Central memory CD4-positive, alpha-beta T cell (primary cell): Measurements from ENCODE around the gene ARHGAP15.

ENCODE experiments used
- DNase-seq: peaks from one replicate; pipeline ENCODE4 v3.0.0; 2022

ARHGAP15 gene

GRCh38 chr2:143668234-143668633, 539.0 kb downstream of the ARHGAP15 start:
- no peak for DNase-seq

GRCh38 chr2:143674051-143674450, 544.8 kb downstream of the ARHGAP15 start:
- DNase-seq, result no peak

DNA sequence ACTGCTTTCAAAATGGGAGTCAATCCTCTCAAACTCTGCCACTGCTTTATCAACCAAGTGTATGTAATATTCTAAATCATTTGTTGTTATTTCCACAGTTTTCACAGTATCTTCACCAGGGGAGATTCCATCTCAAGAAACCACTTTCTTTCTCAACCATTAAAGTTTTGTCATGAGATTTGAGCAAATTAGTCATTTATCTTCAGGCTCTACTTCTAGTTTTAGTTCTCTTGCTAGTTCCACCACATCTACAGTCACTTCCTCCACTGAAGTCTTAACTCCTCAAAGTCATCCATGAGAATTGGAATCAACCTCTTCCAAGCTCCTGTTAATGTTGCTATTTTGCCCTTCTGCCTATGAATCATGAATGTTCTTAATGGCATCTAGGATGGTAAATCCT, 545.8 kb downstream of the ARHGAP15 start:
- no peak for DNase-seq

DNA sequence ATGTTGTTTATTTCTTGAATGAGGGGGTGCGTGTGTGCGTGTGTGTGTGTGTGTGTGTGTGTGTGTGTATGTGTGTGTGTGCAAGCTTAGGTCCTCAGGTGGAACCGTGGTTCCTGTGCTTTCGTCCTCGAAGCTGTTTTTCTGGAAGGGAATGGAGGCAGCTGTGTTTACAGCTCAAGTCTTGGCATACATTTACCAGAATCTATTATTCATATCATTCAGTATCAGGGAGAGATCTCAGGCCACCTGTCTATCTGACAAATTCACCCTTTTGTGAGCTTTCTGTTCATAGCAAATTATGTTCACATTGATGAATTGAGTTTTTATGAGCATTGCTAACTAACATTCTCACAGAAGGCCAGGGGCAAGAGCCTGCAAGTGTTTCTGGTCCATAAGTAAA, 550.4 kb downstream of the ARHGAP15 start:
- DNase-seq, result no peak

DNA sequence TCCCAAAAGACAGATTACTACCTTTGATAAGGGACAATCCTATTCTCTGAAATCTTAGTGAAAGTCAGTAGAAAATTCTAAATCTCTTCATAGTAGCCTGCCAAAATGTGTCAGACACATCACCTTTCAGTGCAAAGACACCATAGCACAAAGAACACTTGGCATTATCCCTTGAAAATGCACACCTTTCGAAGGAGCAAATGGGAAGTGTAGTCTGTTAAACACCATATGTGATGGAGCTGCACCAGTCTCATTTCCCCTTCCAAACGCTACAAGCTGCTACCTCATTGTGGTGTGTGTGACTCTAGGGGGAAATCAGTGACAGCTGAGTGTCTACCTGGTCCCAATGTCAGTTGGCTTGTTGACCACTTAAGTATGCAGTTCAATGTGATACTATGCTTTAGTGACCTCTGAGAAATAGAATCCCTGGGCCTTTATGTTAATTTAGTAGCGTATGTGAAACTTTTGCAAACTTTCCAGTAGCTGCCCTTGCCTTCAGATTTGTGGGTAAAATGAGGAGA, 551.7 kb downstream of the ARHGAP15 start:
- no peak for DNase-seq

DNA sequence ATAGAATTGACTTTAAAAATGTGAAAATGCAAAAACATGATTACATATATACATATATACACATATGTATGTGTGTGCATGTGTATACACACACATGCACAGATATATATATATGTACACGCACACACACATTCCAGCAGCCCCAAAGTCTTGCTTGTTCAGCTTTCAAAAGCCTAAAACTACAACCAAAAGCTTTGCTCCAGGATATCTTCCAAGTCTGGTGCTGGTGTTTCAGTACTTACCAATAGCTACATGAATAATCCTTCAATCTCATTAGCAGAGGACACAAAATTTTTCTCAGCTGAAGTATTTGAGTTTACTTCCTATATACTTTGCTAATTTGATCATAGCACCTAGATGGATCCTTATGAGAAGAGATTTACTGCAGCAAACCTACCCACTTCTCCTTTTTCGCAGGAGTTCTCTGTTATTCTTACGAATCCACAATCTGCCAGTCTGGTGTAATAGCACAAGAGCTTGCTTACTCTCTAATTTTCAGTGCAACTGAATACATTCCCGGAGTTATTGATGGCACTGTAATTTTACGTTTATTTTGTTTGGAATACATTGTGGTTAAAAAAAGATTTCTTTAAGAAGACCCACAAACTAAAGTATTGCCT, 553.3 kb downstream of the ARHGAP15 start:
- DNase-seq, result no peak

- no peak for DNase-seq
Measured at GRCh38 chr2:143683977-143684376, 554.8 kb downstream of the ARHGAP15 start.

DNA sequence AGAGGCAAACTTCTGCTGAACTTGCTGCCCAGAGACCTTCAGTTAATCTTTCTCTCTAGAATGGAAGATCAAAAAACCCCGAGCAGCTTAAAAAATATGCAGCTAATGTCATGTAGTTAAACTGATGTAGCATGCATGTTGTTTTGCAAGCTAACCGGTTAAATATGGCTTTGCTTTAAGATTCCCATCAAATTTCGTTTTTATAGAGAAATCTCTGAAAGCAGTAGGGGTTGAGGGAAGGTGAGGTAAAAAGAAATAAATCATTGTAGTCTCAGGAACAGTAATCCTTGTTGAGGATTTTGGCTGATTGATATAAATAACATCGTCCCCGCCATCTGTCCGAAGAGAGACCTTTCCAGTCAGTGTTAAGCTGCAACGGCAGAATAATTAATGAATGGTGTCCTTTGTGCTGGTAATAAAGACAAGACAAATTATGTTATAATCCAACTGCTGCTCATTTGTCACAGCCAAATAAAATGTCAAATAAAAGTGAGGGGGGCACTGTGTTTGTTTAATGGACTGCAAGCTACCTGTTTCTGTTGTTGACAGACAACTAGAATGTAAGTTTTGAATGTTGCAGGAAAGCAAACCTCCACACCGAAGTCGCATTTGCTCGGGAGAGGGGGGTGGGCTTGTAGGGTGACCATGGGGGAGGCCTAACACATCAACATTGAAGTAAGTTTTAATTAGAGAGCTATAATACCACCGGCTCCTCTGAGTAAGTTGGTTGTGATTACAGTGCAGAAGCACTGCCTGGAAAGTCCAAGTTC, 555.5 kb downstream of the ARHGAP15 start:
- no peak for DNase-seq

DNA sequence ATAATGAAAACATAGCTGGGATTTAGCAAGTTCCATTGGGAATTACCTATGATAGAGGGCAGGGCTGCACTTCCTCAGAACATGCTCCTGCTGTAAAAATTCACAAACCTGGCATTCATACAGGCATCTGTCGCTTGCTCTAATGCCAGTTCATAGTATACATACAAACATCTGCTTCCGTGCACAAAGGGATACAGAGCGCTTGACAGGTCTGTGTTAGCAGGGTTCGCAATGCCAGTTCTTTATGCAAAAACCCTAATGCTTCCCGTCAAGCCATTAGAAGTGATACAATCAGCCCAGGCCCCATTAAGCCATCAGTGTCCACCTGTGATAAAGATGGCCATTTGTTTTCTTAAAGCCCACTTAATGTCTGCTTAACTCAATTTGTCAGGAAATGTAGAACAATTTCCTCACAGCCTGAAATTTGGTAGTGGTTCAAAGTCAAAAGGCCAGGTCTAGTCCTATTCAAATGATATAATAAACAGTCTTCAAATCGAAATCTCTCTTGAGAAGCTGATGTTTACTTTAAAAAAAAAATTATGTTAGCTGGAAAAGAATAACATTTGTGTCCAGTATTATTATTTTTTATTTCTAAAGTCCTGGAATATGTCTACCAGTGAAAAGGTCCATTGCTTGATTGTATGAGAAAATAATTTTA, 556.3 kb downstream of the ARHGAP15 start:
- DNase-seq, result no peak

- DNase-seq, result no peak
Measured at GRCh38 chr2:143686585-143687164, 557.5 kb downstream of the ARHGAP15 start.

GRCh38 chr2:143688248-143688647, 559.0 kb downstream of the ARHGAP15 start:
- DNase-seq, result no peak

- no peak for DNase-seq
Measured at GRCh38 chr2:143688815-143689214, 559.6 kb downstream of the ARHGAP15 start.

- no peak for DNase-seq
Measured at GRCh38 chr2:143689541-143689940, 560.3 kb downstream of the ARHGAP15 start.

DNA sequence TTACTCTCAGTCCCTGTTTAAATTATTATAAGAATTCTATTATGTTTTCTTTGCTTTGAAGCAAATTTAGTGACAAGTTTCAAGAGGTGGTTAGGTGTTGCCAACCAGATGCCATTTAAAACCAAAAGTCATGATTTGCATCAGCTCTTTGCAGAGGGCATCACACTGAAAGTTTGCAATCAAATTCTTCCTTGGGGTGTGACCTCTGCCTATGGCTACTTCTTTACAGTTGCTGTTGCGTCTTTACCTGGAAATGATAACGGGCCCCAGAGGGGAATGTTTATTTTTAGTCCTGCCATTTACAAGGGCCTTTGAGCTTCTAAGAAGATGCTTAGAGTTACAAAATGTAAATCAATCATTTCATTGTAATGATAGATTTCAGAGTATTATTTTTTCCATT, 561.0 kb downstream of the ARHGAP15 start:
- DNase-seq, result no peak

GRCh38 chr2:143691121-143691520, 561.9 kb downstream of the ARHGAP15 start:
- DNase-seq, result no peak

GRCh38 chr2:143692162-143692561, 562.9 kb downstream of the ARHGAP15 start:
- DNase-seq, result no peak

DNA sequence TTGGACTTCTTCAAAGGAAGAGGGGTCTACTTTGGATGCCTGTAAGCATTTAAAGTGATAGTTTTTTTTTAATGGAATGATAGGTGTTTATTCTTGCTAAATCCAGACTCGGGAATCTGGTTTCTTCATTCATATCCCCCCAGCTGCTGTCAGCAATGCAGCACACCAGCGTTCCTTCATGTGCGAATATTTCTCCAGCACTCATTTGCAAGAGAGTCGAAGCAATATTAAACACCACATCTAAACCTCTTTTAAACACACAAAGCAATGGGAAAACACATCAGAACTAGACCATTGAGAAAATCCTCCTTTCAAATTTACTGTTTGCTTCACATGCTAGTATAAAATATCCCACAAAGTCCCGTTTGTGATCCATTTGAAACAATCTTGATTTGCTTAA, 563.7 kb downstream of the ARHGAP15 start:
- no peak for DNase-seq

DNA sequence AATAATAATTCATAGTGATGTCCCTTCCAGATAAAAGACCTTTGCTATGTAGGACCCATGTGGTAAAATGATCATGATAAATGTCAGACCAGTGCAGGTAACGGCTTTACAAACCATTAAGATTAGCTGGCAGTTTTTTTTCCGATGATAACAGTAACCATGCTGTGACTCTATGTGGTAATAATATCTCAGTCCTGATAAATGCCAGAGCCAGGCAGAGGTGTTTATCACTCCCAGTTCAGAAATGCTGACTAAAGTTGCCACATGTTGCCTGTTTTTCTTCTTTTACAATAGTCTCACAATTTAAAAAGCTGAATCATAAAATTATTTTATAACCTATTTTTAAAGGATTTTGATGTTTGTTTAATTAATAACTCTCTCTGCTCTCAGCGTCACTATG, 565.1 kb downstream of the ARHGAP15 start:
- no peak for DNase-seq

DNA sequence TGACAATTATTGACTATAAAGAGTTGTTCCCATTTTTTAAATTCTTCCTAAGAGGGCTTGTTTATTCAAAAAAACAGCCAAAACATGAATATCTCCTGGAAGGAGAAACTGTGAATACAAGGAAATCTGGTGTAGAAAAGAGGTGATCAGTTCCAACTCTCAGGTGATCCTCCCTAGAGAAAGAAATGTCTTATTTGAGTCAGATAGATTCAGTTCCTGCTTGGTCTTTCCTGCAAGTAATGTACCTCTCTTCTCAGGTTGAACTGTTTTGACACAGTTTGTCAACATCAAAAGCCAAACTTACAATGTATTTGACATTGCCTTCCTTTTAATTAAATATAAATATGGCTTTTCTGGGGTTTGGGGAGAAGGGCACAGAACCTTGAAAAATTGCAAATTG, 567.4 kb downstream of the ARHGAP15 start:
- no peak for DNase-seq

GRCh38 chr2:143697744-143698143, 568.5 kb downstream of the ARHGAP15 start:
- no peak for DNase-seq

GRCh38 chr2:143698352-143698751, 569.1 kb downstream of the ARHGAP15 start:
- no peak for DNase-seq

- no peak for DNase-seq
Measured at GRCh38 chr2:143698888-143699570, 569.8 kb downstream of the ARHGAP15 start.

GRCh38 chr2:143700865-143701264, 571.6 kb downstream of the ARHGAP15 start:
- DNase-seq, result no peak
